IPS-20b (cell line): ENCODE data around the gene NUTM1.
"Not testable (repeated sequence)": the region's sequence is repeated elsewhere in the genome, so short reads cannot be mapped to it uniquely, and the experiment has no call there.

Experiments used
- H3K27ac ChIP-seq: one replicate; pipeline ENCODE4 v1.5.1; 2013; ENCODE audit warnings: low read length
- H3K27me3 ChIP-seq: 2 replicates; pipeline ENCODE4 v1.6.1; 2013; ENCODE audit warnings: mild to moderate bottlenecking, low read length, inconsistent platforms; ENCODE audit not compliant: insufficient read depth
- H3K36me3 ChIP-seq: 2 replicates; pipeline ENCODE4 v1.6.1; 2013; ENCODE audit warnings: low read depth, mild to moderate bottlenecking, inconsistent platforms, low read length, moderate library complexity; ENCODE audit not compliant: insufficient read depth
- H3K4me1 ChIP-seq: 2 replicates; pipeline ENCODE4 v1.6.1; 2013; ENCODE audit warnings: mild to moderate bottlenecking, control low read depth, inconsistent platforms, low read length, moderate library complexity; ENCODE audit not compliant: insufficient read depth
- H3K4me3 ChIP-seq: 2 replicates; pipeline ENCODE4 v1.5.1; 2013; ENCODE audit warnings: mild to moderate bottlenecking, low read length, inconsistent platforms
- H3K9ac ChIP-seq: 2 replicates; pipeline ENCODE4 v1.6.1; 2013; ENCODE audit warnings: low read depth, mild to moderate bottlenecking, inconsistent platforms, low read length, moderate library complexity
- H3K9me3 ChIP-seq: 2 replicates; pipeline ENCODE4 v1.6.1; 2013; ENCODE audit warnings: mild to moderate bottlenecking, low read depth, low read length, inconsistent platforms; ENCODE audit not compliant: insufficient read depth

Gene NUTM1

DNA sequence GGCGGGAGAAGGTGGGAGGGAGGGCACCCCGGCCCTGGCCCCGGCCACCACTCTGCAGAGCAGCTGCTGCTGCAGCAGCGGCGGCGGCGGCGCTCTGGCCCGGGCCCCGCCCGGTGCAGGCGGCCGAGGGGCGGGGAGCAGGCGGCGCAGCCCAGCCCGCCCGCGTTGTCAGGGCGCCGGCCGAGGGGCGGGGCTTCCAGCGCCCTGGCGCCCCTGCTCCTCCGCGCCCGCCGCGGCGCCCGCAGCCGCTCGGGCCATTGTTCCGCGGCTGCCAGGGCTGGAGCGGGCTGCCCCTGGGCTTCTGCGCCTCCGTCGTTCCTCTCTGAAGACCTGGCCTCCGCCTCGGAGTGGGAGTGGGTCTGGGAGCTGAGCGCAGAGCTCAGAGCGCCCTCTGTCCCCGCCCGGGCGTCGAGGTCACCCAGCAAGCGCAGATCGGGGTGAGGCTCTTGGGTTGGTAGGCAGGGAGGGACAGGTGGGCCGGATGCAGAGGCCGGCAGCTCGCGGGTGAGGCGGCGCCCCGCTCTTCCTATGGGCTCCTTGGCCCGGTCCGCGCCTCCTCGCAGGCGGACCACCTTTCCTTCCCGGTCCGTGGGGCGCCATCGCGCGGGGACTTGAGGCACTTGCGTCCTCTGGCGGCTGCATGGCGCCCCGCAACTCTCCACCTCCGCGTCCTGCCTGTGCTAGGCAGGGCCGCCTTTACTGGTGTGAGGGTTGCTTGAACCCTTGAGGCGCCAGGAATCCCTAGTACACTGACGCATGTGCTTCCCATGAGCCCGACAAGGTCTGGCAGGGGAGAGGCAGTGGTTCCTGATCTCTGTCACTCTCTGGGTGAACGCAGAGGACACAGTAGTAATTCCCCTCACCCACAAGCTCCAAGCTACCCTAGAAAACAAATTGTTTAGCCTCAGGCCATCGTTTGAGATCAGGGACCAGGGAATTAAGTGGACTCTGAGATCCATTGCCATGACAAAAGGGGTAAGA, 24.3 kb downstream of the NUTM1 start, which contains the start of gene LPCAT4:
Gene LPCAT4 (minus strand): TSS at position 96 of the 981 bp plus-strand sequence. CDS start 96 bp downstream, outside the sequence.
- Histone ChIP-seq H3K4me3 (peak within 1 kb of the TSS; percentile 74), H3K9ac (peak within 1 kb of the TSS; percentile 87), H3K9me3 (no peaks in the 10 kb centered on the region), H3K36me3 (peaks cover 18% of the 10 kb centered on the region), H3K27me3 (no peaks in the 10 kb centered on the region), H3K4me1 (peaks cover 15% of the 10 kb centered on the region), H3K27ac (peak within 1 kb of the TSS; percentile 40)

DNA sequence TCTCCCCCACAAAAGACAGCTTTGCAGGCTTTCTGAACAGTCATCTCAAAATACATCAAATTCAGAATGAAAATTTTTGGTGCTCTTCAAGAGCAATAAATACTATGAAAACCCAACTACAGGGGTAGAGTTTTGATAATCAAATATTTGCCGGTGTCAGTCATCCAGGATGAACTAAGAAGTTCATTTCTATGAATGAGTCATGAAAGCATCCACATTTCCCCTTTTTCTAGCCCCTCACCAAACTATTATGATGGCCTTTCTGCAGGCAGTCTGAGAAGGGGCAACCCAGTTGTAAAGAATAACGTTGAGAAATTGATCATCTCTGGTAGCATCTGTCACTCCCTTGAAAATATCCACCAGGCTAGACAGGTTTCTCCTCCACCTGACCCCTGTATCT, 27.0 kb downstream of the NUTM1 start:
- Histone ChIP-seq H3K9ac (no peak overlapping the region), H3K9me3 (no peaks in the 10 kb centered on the region), H3K4me3 (no peak overlapping the region), H3K27me3 (no peaks in the 10 kb centered on the region), H3K27ac (no peak overlapping the region), H3K4me1 (peaks cover 15% of the 10 kb centered on the region), H3K36me3 (no peaks in the 10 kb centered on the region)

DNA sequence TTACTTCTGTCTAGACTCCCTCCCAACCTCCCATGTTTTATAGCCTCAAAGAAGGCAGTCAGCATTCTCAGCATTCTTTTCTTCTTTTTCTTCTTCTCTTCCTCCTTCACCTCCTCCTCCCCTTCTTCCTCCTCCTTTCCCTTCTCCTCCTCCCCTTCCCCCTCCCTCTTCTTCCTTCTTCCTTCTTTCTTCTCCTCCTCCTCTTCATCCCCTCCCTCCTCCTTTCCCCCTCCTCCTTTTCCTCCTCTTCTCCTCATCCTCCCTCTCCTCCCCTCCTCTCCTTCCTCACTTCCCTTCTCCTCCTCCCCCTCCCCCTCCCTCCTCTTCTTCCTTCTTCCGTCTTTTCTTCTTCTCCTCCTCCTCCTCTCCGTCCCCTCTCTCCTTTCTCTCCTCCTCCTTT, 27.5 kb downstream of the NUTM1 start:
- Histone ChIP-seq H3K9ac (no peak overlapping the region), H3K27ac (no peak overlapping the region), H3K36me3 (no peaks in the 10 kb centered on the region), H3K4me3 (no peak overlapping the region), H3K9me3 (0 out of 2 replicates have a peak, but pooled peaks cover 1% of the 10 kb centered on the region), H3K27me3 (no peaks in the 10 kb centered on the region), H3K4me1 (peaks cover 12% of the 10 kb centered on the region)

DNA sequence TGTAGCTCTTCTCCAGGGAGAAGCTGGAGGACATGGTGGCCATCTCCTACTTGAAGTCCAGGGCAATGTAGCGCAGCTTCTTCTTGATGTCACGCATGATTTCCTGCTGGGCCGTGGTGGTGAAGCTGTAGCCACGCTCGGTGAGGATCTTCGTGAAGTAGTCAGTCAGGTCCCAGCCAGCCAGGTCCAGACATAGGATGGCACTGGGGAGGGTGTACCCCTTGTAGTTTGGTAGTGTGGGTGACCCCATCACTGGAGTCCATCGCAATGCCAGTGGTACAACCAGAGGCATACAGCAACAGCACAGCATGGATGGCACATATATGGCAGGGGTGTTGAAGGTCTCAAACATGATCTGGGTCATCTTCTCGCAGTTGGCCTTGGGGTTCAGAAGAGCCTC, 30.8 kb downstream of the NUTM1 start:
- Histone ChIP-seq H3K36me3 (no peaks in the 10 kb centered on the region), H3K27ac (no peak overlapping the region), H3K9me3 (0 out of 2 replicates have a peak, but pooled peaks cover 4% of the 10 kb centered on the region), H3K4me1 (peaks cover 8% of the 10 kb centered on the region), H3K27me3 (0 out of 2 replicates have a peak, but pooled peaks cover 4% of the 10 kb centered on the region), H3K4me3 (no peak overlapping the region), H3K9ac (no peak overlapping the region)

DNA sequence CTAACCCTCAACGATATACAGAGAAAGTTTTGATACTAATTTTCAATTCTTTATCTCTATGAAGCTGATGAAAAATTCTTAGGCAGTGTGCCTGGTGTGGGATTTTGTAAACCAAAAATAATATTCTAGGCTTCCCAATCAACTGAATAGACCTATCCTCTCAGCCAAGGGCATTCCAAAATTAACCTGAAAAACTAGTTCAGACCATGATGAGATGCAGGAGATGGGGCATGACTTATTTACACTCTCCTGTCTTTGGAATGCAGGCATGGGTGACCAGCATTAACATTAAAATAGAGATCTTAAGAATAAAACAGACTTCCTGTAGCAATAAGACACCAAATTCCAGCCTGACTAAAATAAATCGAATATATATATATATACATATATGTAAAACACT, 31.7 kb downstream of the NUTM1 start:
- Histone ChIP-seq H3K27me3 (0 out of 2 replicates have a peak, but pooled peaks cover 4% of the 10 kb centered on the region), H3K9me3 (0 out of 2 replicates have a peak, but pooled peaks cover 4% of the 10 kb centered on the region)

DNA sequence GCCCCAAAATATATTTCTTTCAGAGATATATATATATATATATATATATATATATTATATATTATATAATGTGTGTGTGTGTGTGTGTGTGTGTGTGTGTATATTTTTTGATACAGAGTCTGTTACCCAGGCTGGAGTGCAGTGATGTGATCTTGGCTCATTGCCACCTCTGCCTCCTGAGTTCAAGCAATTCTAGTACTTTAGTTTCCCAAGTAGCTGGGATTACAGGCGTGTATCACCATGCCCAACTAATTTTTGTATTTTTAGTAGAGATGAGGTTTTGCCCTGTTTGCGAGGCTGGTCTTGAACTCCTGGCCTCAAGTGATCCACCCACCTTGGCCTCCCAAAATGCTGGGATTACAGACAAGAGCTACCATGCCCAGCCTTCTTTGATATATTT, 32.4 kb downstream of the NUTM1 start:
- H3K9ac ChIP-seq, H3K27me3 ChIP-seq, H3K4me3 ChIP-seq, H3K36me3 ChIP-seq, H3K4me1 ChIP-seq, H3K27ac ChIP-seq, H3K9me3 ChIP-seq: not testable (repeated sequence)

More for the DNA sequence above, 31.7 kb downstream of the NUTM1 start:
- Histone ChIP-seq H3K9ac (no peak overlapping the region), H3K4me1 (peaks cover 8% of the 10 kb centered on the region), H3K4me3 (no peak overlapping the region), H3K36me3 (no peaks in the 10 kb centered on the region), H3K27ac (no peak overlapping the region)

DNA sequence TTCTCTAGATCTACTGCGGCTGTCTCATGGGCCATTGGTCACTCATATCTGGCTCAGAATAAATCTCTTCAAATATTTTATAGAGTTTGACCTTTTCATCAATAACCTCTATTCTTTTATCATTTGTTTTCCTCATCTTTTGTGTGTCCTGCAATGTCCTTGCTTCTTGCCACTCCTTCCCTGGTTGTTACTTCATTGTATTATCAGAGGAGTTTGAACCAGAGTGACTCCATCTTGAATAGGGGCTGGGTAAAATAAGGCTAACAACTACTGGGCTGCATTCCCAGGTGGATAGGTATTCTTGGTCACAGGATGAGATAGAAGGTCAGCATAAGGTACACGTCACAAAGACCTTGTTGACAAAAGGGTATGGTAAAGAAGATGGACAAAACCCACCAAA, 33.7 kb downstream of the NUTM1 start:
- Histone ChIP-seq H3K27ac (no peak overlapping the region), H3K9me3 (0 out of 2 replicates have a peak, but pooled peaks cover 4% of the 10 kb centered on the region), H3K9ac (no peak overlapping the region), H3K36me3 (no peaks in the 10 kb centered on the region), H3K4me3 (no peak overlapping the region), H3K4me1 (peaks cover 5% of the 10 kb centered on the region; the same call in 1 of the 2 replicates), H3K27me3 (0 out of 2 replicates have a peak, but pooled peaks cover 4% of the 10 kb centered on the region)

DNA sequence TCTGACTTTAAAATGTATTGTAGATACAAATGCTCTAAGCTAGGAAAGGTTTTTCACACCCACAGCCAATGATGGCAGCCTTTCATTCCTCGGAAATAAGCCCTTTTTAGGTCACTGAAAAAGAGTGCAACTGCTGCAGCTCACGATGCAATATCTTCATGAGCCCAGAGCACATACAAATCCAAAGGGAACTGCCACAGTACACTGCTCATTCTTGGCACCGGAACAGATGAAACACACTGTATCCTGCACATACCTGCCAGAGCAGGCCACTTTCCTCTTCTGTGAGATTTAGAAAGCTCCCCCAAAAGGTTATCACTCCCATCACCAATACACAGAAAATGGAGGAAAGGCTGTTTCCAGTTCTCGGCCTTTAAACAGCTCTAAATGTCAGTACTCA, 37.4 kb downstream of the NUTM1 start:
- not testable (repeated sequence) for H3K9me3 ChIP-seq, H3K27me3 ChIP-seq, H3K9ac ChIP-seq, H3K4me1 ChIP-seq, H3K27ac ChIP-seq, H3K36me3 ChIP-seq, H3K4me3 ChIP-seq

DNA sequence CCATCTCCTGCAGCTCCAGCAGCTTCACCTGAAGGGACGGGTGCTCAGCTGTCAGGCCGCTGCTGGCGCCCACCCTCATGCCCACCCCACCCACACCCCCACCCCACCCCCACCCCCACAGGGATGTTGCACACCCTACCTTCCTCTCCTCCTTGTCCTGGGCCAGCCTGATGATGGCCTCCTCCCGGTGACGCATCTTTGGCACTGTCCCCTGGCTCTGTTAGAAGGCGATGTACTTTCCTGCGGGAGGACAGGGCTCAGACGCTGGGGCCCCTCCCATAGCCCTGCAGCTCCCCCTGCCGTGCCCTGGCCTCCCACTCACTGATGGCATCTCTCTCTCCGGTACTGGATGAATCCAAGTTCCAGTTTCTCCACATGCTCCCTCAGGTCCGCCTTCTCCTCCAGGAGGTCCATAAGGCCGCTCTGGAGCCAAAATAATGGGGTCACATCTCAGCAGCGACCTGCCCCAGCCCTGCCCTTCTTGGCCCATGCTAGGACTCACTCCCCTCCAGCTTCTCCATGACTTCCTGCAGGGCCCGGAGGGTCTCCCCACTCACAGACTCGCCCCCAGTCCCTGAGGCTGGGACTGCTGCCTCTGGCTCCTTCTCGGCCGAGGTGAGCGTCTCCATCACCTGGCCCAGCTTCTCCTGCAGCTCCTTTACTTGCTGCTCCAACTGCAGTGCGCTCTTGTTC, 38.9 kb downstream of the NUTM1 start:
- H3K9ac ChIP-seq, H3K4me1 ChIP-seq, H3K4me3 ChIP-seq, H3K36me3 ChIP-seq, H3K27ac ChIP-seq, H3K27me3 ChIP-seq, H3K9me3 ChIP-seq: not testable (repeated sequence)

DNA sequence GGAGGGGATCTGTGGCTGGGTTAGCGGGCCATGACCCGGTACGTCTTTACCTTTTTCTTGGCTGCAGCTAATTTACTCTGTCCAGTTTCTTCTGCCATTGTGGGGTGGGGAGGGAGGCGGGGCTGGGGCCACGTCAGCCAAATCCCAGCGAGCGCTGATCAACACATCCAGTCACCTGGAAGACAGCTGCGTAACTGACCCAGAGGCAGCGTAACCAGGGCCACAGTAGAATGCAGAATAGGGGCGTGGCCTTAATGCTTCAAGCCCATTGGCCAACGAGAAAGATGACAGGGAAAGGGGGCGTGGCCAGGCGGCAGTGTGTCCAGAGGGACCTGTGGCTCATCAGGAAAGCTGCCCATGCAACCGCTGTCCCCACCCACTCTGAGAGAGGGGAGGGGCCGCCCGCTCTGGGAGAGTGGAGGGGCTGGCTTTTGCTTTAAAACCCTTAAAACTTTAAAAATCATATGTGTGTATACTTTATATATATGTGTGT, 46.5 kb downstream of the NUTM1 start:
- H3K36me3 ChIP-seq, H3K9me3 ChIP-seq, H3K9ac ChIP-seq, H3K4me1 ChIP-seq, H3K27ac ChIP-seq, H3K4me3 ChIP-seq, H3K27me3 ChIP-seq: not testable (repeated sequence)

DNA sequence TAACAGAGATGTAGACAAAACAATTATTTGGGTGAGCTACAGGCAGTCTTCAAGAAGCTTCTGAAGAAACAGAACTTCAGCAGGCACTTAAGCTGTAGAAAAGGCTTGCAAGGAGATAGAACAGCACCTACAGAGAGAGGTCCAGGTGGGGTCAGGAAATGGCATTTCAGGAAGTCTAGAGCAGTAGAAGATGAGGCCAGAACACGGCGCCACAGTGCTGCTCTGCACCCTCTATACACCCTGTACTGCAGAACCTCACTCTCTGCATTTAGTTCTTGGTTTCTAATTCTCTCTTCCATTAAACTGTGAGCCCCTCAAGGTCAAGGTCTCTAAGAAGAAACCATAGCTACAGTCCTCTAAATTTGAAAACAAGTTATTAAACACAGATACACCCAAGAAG, 49.9 kb downstream of the NUTM1 start:
- H3K9ac ChIP-seq, H3K9me3 ChIP-seq, H3K4me1 ChIP-seq, H3K27ac ChIP-seq, H3K36me3 ChIP-seq, H3K27me3 ChIP-seq, H3K4me3 ChIP-seq: not testable (repeated sequence)
